Keratinocyte (primary cell): ENCODE results near the gene DNAJC8.

Experiments used
- CTCF ChIP-seq, 3 experiments: IDR thresholded peaks in 1 of 3; conservative IDR thresholded peaks in 1 of 3; optimal IDR thresholded peaks in 1 of 3; 2 replicates in 2 of 3; 3 replicates in 1 of 3; pipeline versions ENCODE3 to v1.5.1; 2011; ENCODE audit warnings: low read length in 3 of 3, mild to moderate bottlenecking in 3 of 3, moderate library complexity in 2 of 3, control low read depth in 1 of 3, inconsistent platforms in 1 of 3; ENCODE audit not compliant: insufficient read depth in 2 of 3; ENCODE audit errors: extremely low read depth in 1 of 3
- EZH2 ChIP-seq: IDR thresholded peaks from one replicate; pipeline ENCODE4 v1.6.1; 2012; ENCODE audit warnings: inconsistent platforms, mild to moderate bottlenecking, low read length, moderate library complexity

GRCh38 chr1:28280501-28280900 lies 47.7 kb upstream of the DNAJC8 start:
- no peak for TF ChIP-seq CTCF (optimal IDR thresholded peaks at IDR 0.05 in 1 of 3, IDR thresholded peaks at IDR 0.05 in 1 of 3, conservative IDR thresholded peaks at IDR 0.05 in 1 of 3; ENCODE audit: extremely low read depth in 1 of 3, insufficient read depth in 2 of 3, low read length in 3 of 3)
- no peak for TF ChIP-seq EZH2
